H1 (cell line): Measurements from ENCODE around the gene HIPK1. TPM values are rescaled to one million over a fixed set of nuclear protein-coding genes. Genes with fewer than 3 reads are reported as not detected.

Experiments used
- CTCF ChIA-PET: fragments of 300-600 bp; sonication (Branson Sonifier 250); formaldehyde crosslinking; loops from one replicate; lab custom pipeline; 2021; ENCODE audit not compliant: partially characterized antibody; lab: Charles Lee
- POLR2A ChIA-PET: fragments of 300-600 bp; sonication (Branson Sonifier 250); formaldehyde crosslinking; loops from one replicate; lab custom pipeline; 2021; ENCODE audit warnings: inconsistent platforms; ENCODE audit not compliant: partially characterized antibody; lab: Charles Lee
- DNase-seq, 2 experiments: peaks; one replicate each; pipeline versions ENCODE4 v3.0.0 to v3.0.0-alpha.2; 2010 to 2022; ENCODE audit warnings: low spot score in 2 of 2, low read depth in 1 of 2, mixed read lengths in 1 of 2
- FAIRE-seq: peaks from 2 replicates; lab custom pipeline; 2011; peaks lifted over from hg19 to GRCh38; lab: Jason Lieb, UNC
- H2AFZ ChIP-seq: 2 replicates; pipeline ENCODE4 v1.8.1; 2012; ENCODE audit warnings: low read length, inconsistent platforms
- H2AK5ac ChIP-seq: 2 replicates; pipeline ENCODE4 v1.6.1; 2013; ENCODE audit warnings: low read depth, low read length
- H2BK120ac ChIP-seq: replicated peaks from 2 replicates; pipeline ENCODE3; 2013; ENCODE audit warnings: low read depth, low read length, inconsistent platforms
- H2BK12ac ChIP-seq: 2 replicates; pipeline ENCODE4 v1.6.1; 2013; ENCODE audit warnings: low read depth, low read length
- H2BK15ac ChIP-seq: 2 replicates; pipeline ENCODE4 v1.6.1; 2013; ENCODE audit warnings: low read length
- H2BK20ac ChIP-seq: 2 replicates; pipeline ENCODE4 v1.6.1; 2013; ENCODE audit warnings: low read length
- H2BK5ac ChIP-seq: 2 replicates; pipeline ENCODE4 v1.6.1; 2013; ENCODE audit warnings: low read depth, low read length
- H3K14ac ChIP-seq: 2 replicates; pipeline ENCODE4 v1.6.1; 2013; ENCODE audit warnings: inconsistent platforms; ENCODE audit not compliant: insufficient read length
- H3K18ac ChIP-seq: 2 replicates; pipeline ENCODE4 v1.6.1; 2013; ENCODE audit warnings: low read length; ENCODE audit errors: extremely low read depth
- H3K23ac ChIP-seq: 2 replicates; pipeline ENCODE4 v1.6.1; 2013; ENCODE audit warnings: inconsistent platforms; ENCODE audit not compliant: insufficient read length
- H3K23me2 ChIP-seq: 2 replicates; pipeline ENCODE4 v1.6.1; 2013; ENCODE audit warnings: low read depth, low read length
- H3K27ac ChIP-seq: 2 replicates; pipeline ENCODE4 v1.6.1; 2011; ENCODE audit warnings: low read depth, low read length, inconsistent platforms
- H3K27me3 ChIP-seq, 4 experiments: replicated peaks in 1 of 4; 1 replicate in 1 of 4; 2 replicates in 3 of 4; pipeline versions ENCODE4 v1.6.1 to v1.8.1; 2011 to 2013; ENCODE audit warnings: low read length in 3 of 4, mild to moderate bottlenecking in 3 of 4, inconsistent platforms in 2 of 4, mixed read lengths in 2 of 4, moderate library complexity in 1 of 4; ENCODE audit not compliant: control insufficient read depth in 3 of 4, insufficient read depth in 3 of 4; ENCODE audit errors: extremely low read depth in 1 of 4
- H3K36me3 ChIP-seq, 4 experiments: 2 replicates each; pipeline versions ENCODE4 v1.6.1 to v1.8.1; 2011 to 2013; ENCODE audit warnings: mild to moderate bottlenecking in 4 of 4, low read length in 3 of 4, moderate library complexity in 2 of 4, control low read depth in 1 of 4, inconsistent platforms in 1 of 4; ENCODE audit not compliant: insufficient read depth in 4 of 4, control insufficient read depth in 2 of 4
- H3K4ac ChIP-seq: replicated peaks from 2 replicates; pipeline ENCODE3; 2013; ENCODE audit warnings: low read length, low read depth, mixed read lengths, inconsistent platforms; ENCODE audit not compliant: insufficient read length
- H3K4me1 ChIP-seq, 4 experiments: replicated peaks in 1 of 4; 1 replicate in 1 of 4; 2 replicates in 3 of 4; pipeline versions ENCODE4 v1.6.1 to v1.8.1; 2011 to 2013; ENCODE audit warnings: low read length in 3 of 4, inconsistent platforms in 2 of 4, mixed read lengths in 1 of 4; ENCODE audit not compliant: insufficient read depth in 4 of 4, control insufficient read depth in 3 of 4
- H3K4me2 ChIP-seq, 2 experiments: 2 replicates each; pipeline versions ENCODE4 v1.6.1 to v1.8.1; 2011 to 2013; ENCODE audit warnings: low read depth in 2 of 2, low read length in 2 of 2, control low read depth in 1 of 2, inconsistent platforms in 1 of 2, mild to moderate bottlenecking in 1 of 2; ENCODE audit not compliant: insufficient read depth in 1 of 2
- H3K4me3 ChIP-seq, 4 experiments: fragments of 200-600, 300-600 bp in 1 of 4; sonication (generic), shearing (Covaris generic), sonication (Bioruptor Twin) in 1 of 4; 2 replicates each; pipeline versions ENCODE4 v1.5.1 to v1.8.1; 2011 to 2016; ENCODE audit warnings: low read length in 4 of 4, low read depth in 3 of 4, control low read depth in 2 of 4, inconsistent platforms in 2 of 4, mild to moderate bottlenecking in 2 of 4, mixed read lengths in 1 of 4, moderate library complexity in 1 of 4; ENCODE audit not compliant: insufficient read depth in 2 of 4; ENCODE audit errors: extremely low read depth in 1 of 4
- H3K56ac ChIP-seq: replicated peaks from 2 replicates; pipeline ENCODE3; 2013; ENCODE audit warnings: low read depth, mild to moderate bottlenecking, mixed read lengths, low read length, inconsistent platforms; ENCODE audit not compliant: insufficient read length
- H3K79me1 ChIP-seq: 2 replicates; pipeline ENCODE4 v1.6.1; 2013; ENCODE audit warnings: low read depth, low read length, control low read depth
- H3K79me2 ChIP-seq, 2 experiments: 2 replicates each; pipeline versions ENCODE4 v1.6.1 to v1.8.1; 2012 to 2013; ENCODE audit warnings: low read length in 2 of 2, mild to moderate bottlenecking in 2 of 2, inconsistent platforms in 1 of 2; ENCODE audit not compliant: insufficient read depth in 2 of 2, control insufficient read depth in 1 of 2
- H3K9ac ChIP-seq, 4 experiments: replicated peaks in 1 of 4; 1 replicate in 1 of 4; 2 replicates in 3 of 4; pipeline versions ENCODE4 v1.6.1 to v1.8.1; 2011 to 2013; ENCODE audit warnings: low read depth in 3 of 4, low read length in 3 of 4, control low read depth in 2 of 4, mild to moderate bottlenecking in 2 of 4, moderate library complexity in 2 of 4, inconsistent platforms in 1 of 4; ENCODE audit errors: extremely low read depth in 1 of 4
- H3K9me3 ChIP-seq, 2 experiments: 2 replicates each; pipeline versions ENCODE4 v1.6.1 to v1.8.1; 2012 to 2013; ENCODE audit warnings: mild to moderate bottlenecking in 2 of 2, moderate library complexity in 2 of 2, control low read depth in 1 of 2, inconsistent platforms in 1 of 2, low read depth in 1 of 2, low read length in 1 of 2, mixed read lengths in 1 of 2; ENCODE audit not compliant: insufficient read depth in 2 of 2
- H4K20me1 ChIP-seq, 2 experiments: replicated peaks in 1 of 2; 2 replicates each; pipeline versions ENCODE3 to v1.8.1; 2011 to 2013; ENCODE audit warnings: inconsistent platforms in 2 of 2, low read length in 2 of 2, mild to moderate bottlenecking in 1 of 2; ENCODE audit not compliant: insufficient read depth in 2 of 2, control insufficient read depth in 1 of 2
- H4K5ac ChIP-seq: 2 replicates; pipeline ENCODE4 v1.6.1; 2013; ENCODE audit warnings: low read length, low read depth, mixed read lengths, inconsistent platforms; ENCODE audit not compliant: insufficient read length
- H4K8ac ChIP-seq: 2 replicates; pipeline ENCODE4 v1.8.0; 2013; ENCODE audit warnings: mild to moderate bottlenecking, moderate library complexity, low read length, inconsistent platforms; ENCODE audit not compliant: insufficient read depth; ENCODE audit errors: extremely low read depth
- H4K91ac ChIP-seq: replicated peaks from 2 replicates; pipeline ENCODE3; 2013; ENCODE audit warnings: low read length, mixed read lengths, inconsistent platforms; ENCODE audit not compliant: insufficient read length
- ATF3 ChIP-seq: IDR thresholded peaks from 2 replicates; pipeline ENCODE4 v1.6.1; 2011; ENCODE audit warnings: low read depth, mild to moderate bottlenecking, low read length; ENCODE audit not compliant: insufficient read depth
- BCL11A ChIP-seq, 2 experiments: IDR thresholded peaks; one replicate each; pipeline ENCODE4 v1.6.1; 2011; ENCODE audit warnings: low read depth in 2 of 2, low read length in 2 of 2, mild to moderate bottlenecking in 2 of 2
- EGR1 ChIP-seq: IDR thresholded peaks from 2 replicates; pipeline ENCODE4 v1.6.1; 2011; ENCODE audit warnings: low read depth, low read length, borderline replicate concordance
- EP300 ChIP-seq, 2 experiments: IDR thresholded peaks; 1 replicate in 1 of 2; 2 replicates in 1 of 2; pipeline ENCODE4 v1.6.1; 2011 to 2012; ENCODE audit warnings: low read depth in 2 of 2, low read length in 2 of 2, mild to moderate bottlenecking in 2 of 2, borderline replicate concordance in 1 of 2, inconsistent platforms in 1 of 2, moderate library complexity in 1 of 2
- MAFK ChIP-seq: IDR thresholded peaks from 2 replicates; pipeline ENCODE4 v1.6.1; 2012; ENCODE audit warnings: low read depth, mild to moderate bottlenecking, improper control_type of control experiment, low read length
- NANOG ChIP-seq: IDR thresholded peaks from 2 replicates; pipeline ENCODE4 v1.6.1; 2011; ENCODE audit warnings: low read length, low read depth, mild to moderate bottlenecking, inconsistent platforms; ENCODE audit not compliant: insufficient read depth, poor library complexity, severe bottlenecking
- POU5F1 ChIP-seq: IDR thresholded peaks from 2 replicates; pipeline ENCODE4 v1.6.1; 2011; ENCODE audit warnings: low read depth, mild to moderate bottlenecking, low read length, moderate library complexity
- RXRA ChIP-seq: IDR thresholded peaks from 2 replicates; pipeline ENCODE4 v1.6.1; 2011; ENCODE audit warnings: low read depth, mild to moderate bottlenecking, low read length, moderate library complexity; ENCODE audit not compliant: insufficient read depth
- SAP30 ChIP-seq: fragments of 300-600 bp; sonication (generic); IDR thresholded peaks from 2 replicates; pipeline ENCODE4 v1.7.1; 2012; ENCODE audit warnings: low read length, moderate library complexity, mild to moderate bottlenecking, inconsistent platforms; ENCODE audit not compliant: insufficient read depth, insufficient replicate concordance
- SP1 ChIP-seq: IDR thresholded peaks from 2 replicates; pipeline ENCODE4 v1.6.1; 2011; ENCODE audit warnings: low read depth, low read length
- SUZ12 ChIP-seq: fragments of 200-600 bp; sonication (generic); IDR thresholded peaks from 2 replicates; pipeline ENCODE4 v1.6.1; 2012; ENCODE audit warnings: mild to moderate bottlenecking, inconsistent platforms, low read length, moderate library complexity, mixed read lengths
- TAF1 ChIP-seq: IDR thresholded peaks from 2 replicates; pipeline ENCODE4 v1.6.1; 2011; ENCODE audit warnings: mild to moderate bottlenecking, low read depth, low read length
- TCF12 ChIP-seq: IDR thresholded peaks from 2 replicates; pipeline ENCODE4 v1.6.1; 2011; ENCODE audit warnings: low read depth, mild to moderate bottlenecking, low read length
- TEAD4 ChIP-seq: IDR thresholded peaks from 2 replicates; pipeline ENCODE4 v1.6.1; 2012; ENCODE audit warnings: low read depth, low read length, inconsistent platforms, mixed read lengths
- polyA plus RNA-seq, 7 experiments: library from polyadenylated mRNA; depleted of rRNA in 3 of 7; stranded (reverse) in 5 of 7; unstranded in 2 of 7; fragments of >200 nt in 5 of 7; fragments of 200-250 nt in 2 of 7; gene quantifications; 1 replicate in 5 of 7; 2 replicates in 1 of 7; 4 replicates in 1 of 7; pipeline versions ENCODE4 v1.2.1 to v1.2.3, GENCODE V29; 2011 to 2013; ENCODE audit warnings: missing spikeins in 2 of 7, mixed read lengths in 2 of 7
- total RNA-seq: library from RNA; stranded (reverse); fragmentation: NEBNext Ultra II Directional; extraction: Animal tissue kit (Norgen Biotek cat#: 25700); gene quantifications from 2 replicates; pipeline ENCODE4 v1.2.1, GENCODE V29; 2021

The HIPK1 gene
- total and polyA plus RNA-seq, 2 of the 8 experiments (the other 6 are each of a cell fraction or from before 2014, with no cell fraction given): 46.2 to 64.3 TPM

GRCh38 chr1:113942527-113942926 is 13.4 kb downstream of the HIPK1 start:
- Histone ChIP-seq H3K4ac (no peak overlapping the region), H3K4me3 (no peak overlapping the region), H4K91ac (no peak overlapping the region), H3K18ac (no peak overlapping the region), H3K14ac (no peak overlapping the region), H3K4me1 (peaks cover 0 to 2% (median 0%) of the 10 kb centered on the region in 4 experiments; a peak in 1 of 7 replicates), H3K4me2 (no peak overlapping the region), H3K79me2 (peaks cover 3 to 51% of the 10 kb centered on the region in 2 experiments), H2BK15ac (no peak overlapping the region), H3K27me3 (no peaks in the 10 kb centered on the region), H3K27ac (no peak overlapping the region), H2AFZ (no peak overlapping the region), H2BK12ac (no peak overlapping the region), H2BK120ac (no peak overlapping the region), H3K23me2 (no peaks in the 10 kb centered on the region), H3K36me3 (peaks cover 5 to 22% (median 6%) of the 10 kb centered on the region in 4 experiments), H3K9me3 (no peaks in the 10 kb centered on the region), H3K9ac (no peak overlapping the region), H2AK5ac (no peak overlapping the region), H3K23ac (no peak overlapping the region), H2BK20ac (no peak overlapping the region), H4K5ac (no peak overlapping the region), H2BK5ac (no peak overlapping the region), H3K56ac (no peak overlapping the region), H3K79me1 (peaks cover 2% of the 10 kb centered on the region), H4K20me1 (peaks cover 1 to 9% of the 10 kb centered on the region in 2 experiments), H4K8ac (no peak overlapping the region)
- POLR2A ChIA-PET: no interaction called here
- CTCF ChIA-PET: interaction anchor here (1.2 kb wide), 1 partner anchor 9 kb away, joined by 3 read pairs; no protein-coding TSS in a partner anchor
- FAIRE-seq: no peak
- no peak for DNase-seq
- TF ChIP-seq TCF12: no peak
- no peak for TF ChIP-seq MAFK
- no peak for TF ChIP-seq TEAD4
- no peak for TF ChIP-seq TAF1
- no peak for TF ChIP-seq NANOG
- TF ChIP-seq SUZ12: no peak
- no peak for TF ChIP-seq BCL11A (IDR thresholded peaks at IDR 0.05; ENCODE audit: low read depth in 2 of 2, low read length in 2 of 2)
- TF ChIP-seq SP1: no peak
- no peak for TF ChIP-seq POU5F1
- no peak for TF ChIP-seq RXRA
- TF ChIP-seq EGR1: no peak
- no peak for TF ChIP-seq EP300 (IDR thresholded peaks at IDR 0.05; ENCODE audit: borderline replicate concordance in 1 of 2, low read depth in 2 of 2, low read length in 2 of 2)
- no peak for TF ChIP-seq ATF3
- TF ChIP-seq SAP30: no peak
